HAP-1 (cell line): ENCODE measurements around the gene MANBA.

Source experiments
- DNase-seq, 2 experiments: peaks; one replicate each; pipeline ENCODE4 v3.0.0-alpha.2; 2016 to 2020; ENCODE audit warnings: low spot score in 2 of 2
- H3K27me3 ChIP-seq: fragments of 250-450 bp; sonication (Bioruptor Pico); 2 replicates; pipeline ENCODE4 v1.5.1; 2020; ENCODE audit warnings: low read depth, mild to moderate bottlenecking, moderate library complexity
- H3K36me3 ChIP-seq: fragments of 250-450 bp; sonication (Bioruptor Pico); replicated peaks from 2 replicates; pipeline ENCODE4 v1.5.1; 2020; ENCODE audit warnings: mild to moderate bottlenecking
- H3K4me1 ChIP-seq: fragments of 250-450 bp; sonication (Bioruptor Pico); 2 replicates; pipeline ENCODE4 v1.5.1; 2020; ENCODE audit warnings: mild to moderate bottlenecking
- H3K4me3 ChIP-seq: fragments of 250-450 bp; sonication (Bioruptor Pico); 2 replicates; pipeline ENCODE4 v1.5.1; 2020; ENCODE audit warnings: mild to moderate bottlenecking, moderate library complexity
- H3K9me3 ChIP-seq: fragments of 250-450 bp; sonication (Bioruptor Pico); 2 replicates; pipeline ENCODE4 v1.5.1; 2020; ENCODE audit warnings: mild to moderate bottlenecking, moderate library complexity
- in situ Hi-C: fragments of 300-500 bp; cut with MboI; formaldehyde crosslinking; loops from 3 replicates; pipeline ENCODE4 v1.14.3; 2020; ENCODE audit warnings: low sequenced_read_pairs, inconsistent platforms, mixed read lengths

The MANBA gene

GRCh38 chr4:102593147-102593546, 167.6 kb downstream of the MANBA start:
- Histone ChIP-seq H3K27me3 (no peaks in the 10 kb centered on the region), H3K9me3 (no peaks in the 10 kb centered on the region), H3K36me3 (peaks cover 7% of the 10 kb centered on the region), H3K4me3 (no peak overlapping the region), H3K4me1 (peaks cover 6% of the 10 kb centered on the region)
- DNase-seq, result no peak
- in situ Hi-C loops, result no loop called here

GRCh38 chr4:102592256-102592655, 168.5 kb downstream of the MANBA start:
- Histone ChIP-seq H3K9me3 (no peaks in the 10 kb centered on the region), H3K36me3 (peaks cover 7% of the 10 kb centered on the region), H3K4me3 (no peak overlapping the region), H3K27me3 (no peaks in the 10 kb centered on the region), H3K4me1 (no peaks in the 10 kb centered on the region)
- in situ Hi-C loops, result no loop called here
- no peak for DNase-seq

GRCh38 chr4:102589743-102590142, 171.0 kb downstream of the MANBA start:
- no peaks in the 10 kb centered on the region for H3K27me3 ChIP-seq
- DNase-seq, result no peak
- no peak overlapping the region for H3K4me3 ChIP-seq
- in situ Hi-C loops, result no loop called here
- no peaks in the 10 kb centered on the region for H3K4me1 ChIP-seq
- H3K36me3 ChIP-seq, result no peaks in the 10 kb centered on the region; the same call in 1 of the 2 replicates
- H3K9me3 ChIP-seq, result no peaks in the 10 kb centered on the region

GRCh38 chr4:102586644-102587021, 174.1 kb downstream of the MANBA start:
- no peak for DNase-seq
- Histone ChIP-seq H3K9me3 (no peaks in the 10 kb centered on the region), H3K36me3 (no peaks in the 10 kb centered on the region; the same call in none of the 2 replicates), H3K27me3 (no peaks in the 10 kb centered on the region), H3K4me3 (no peak overlapping the region), H3K4me1 (no peaks in the 10 kb centered on the region)
- in situ Hi-C loops, result no loop called here

- in situ Hi-C loops, result no loop called here
- no peaks in the 10 kb centered on the region; the same call in 1 of the 2 replicates for H3K36me3 ChIP-seq
- DNase-seq, result no peak
- H3K4me1 ChIP-seq, result no peaks in the 10 kb centered on the region
- no peak overlapping the region for H3K4me3 ChIP-seq
- H3K9me3 ChIP-seq, result no peaks in the 10 kb centered on the region
- no peaks in the 10 kb centered on the region for H3K27me3 ChIP-seq
These were observed 174.6 kb downstream of the MANBA start for GRCh38 chr4:102586002-102586643.

GRCh38 chr4:102585329-102585728, 175.4 kb downstream of the MANBA start:
- H3K36me3 ChIP-seq, result no peaks in the 10 kb centered on the region; the same call in 1 of the 2 replicates
- DNase-seq, result no peak

GRCh38 chr4:102584091-102584490, 176.7 kb downstream of the MANBA start:
- no peaks in the 10 kb centered on the region for H3K4me1 ChIP-seq
- in situ Hi-C loops, result no loop called here
- H3K36me3 ChIP-seq, result no peaks in the 10 kb centered on the region; the same call in 1 of the 2 replicates
- DNase-seq, result no peak
- no peaks in the 10 kb centered on the region for H3K27me3 ChIP-seq
- H3K4me3 ChIP-seq, result no peak overlapping the region
- no peaks in the 10 kb centered on the region for H3K9me3 ChIP-seq

More at GRCh38 chr4:102585329-102585728, 175.4 kb downstream of the MANBA start:
- Histone ChIP-seq H3K9me3 (no peaks in the 10 kb centered on the region), H3K4me3 (no peak overlapping the region), H3K4me1 (no peaks in the 10 kb centered on the region), H3K27me3 (no peaks in the 10 kb centered on the region)
- in situ Hi-C loops, result no loop called here
